OCI-LY3 (cell line): ENCODE measurements around the gene NPPC.
A peak's percentile ranks its signal among the peaks of the same experiment; 100 is the strongest.

Source experiments
- H2AFZ ChIP-seq: fragments of 200-600, 300-600 bp; shearing (Covaris generic); 2 replicates; pipeline ENCODE4 v1.6.0; 2014; ENCODE audit warnings: antibody characterized with exemption, low read depth, low read length
- H3K27ac ChIP-seq: fragments of 200-600, 300-600 bp; sonication (generic); 2 replicates; pipeline ENCODE4 v1.5.1; 2014; ENCODE audit warnings: mild to moderate bottlenecking, low read length, moderate library complexity, mixed read lengths
- H3K27me3 ChIP-seq: fragments of 200-600, 300-600 bp; sonication (generic); 2 replicates; pipeline ENCODE4 v1.6.1; 2014; ENCODE audit warnings: low read depth, low read length, mixed read lengths
- H3K36me3 ChIP-seq: fragments of 200-600, 300-600 bp; sonication (generic); replicated peaks from 2 replicates; pipeline ENCODE3; 2014; ENCODE audit warnings: low read depth, low read length, mixed read lengths
- H3K4me1 ChIP-seq: fragments of 300-600, 200-600 bp; sonication (generic); 2 replicates; pipeline ENCODE4 v1.6.1; 2014; ENCODE audit warnings: low read length, mixed read lengths
- H3K4me2 ChIP-seq: fragments of 200-600, 300-600 bp; sonication (generic); 2 replicates; pipeline ENCODE4 v1.6.1; 2014; ENCODE audit warnings: low read length, mixed read lengths
- H3K4me3 ChIP-seq: fragments of 300-600, 200-600 bp; sonication (generic); 2 replicates; pipeline ENCODE4 v1.5.1; 2014; ENCODE audit warnings: antibody characterized with exemption, mild to moderate bottlenecking, low read length, moderate library complexity
- H3K79me2 ChIP-seq: fragments of 300-600, 200-600 bp; shearing (Covaris generic); 2 replicates; pipeline ENCODE4 v1.6.1; 2014; ENCODE audit warnings: mild to moderate bottlenecking, low read length, mixed read lengths
- H3K9ac ChIP-seq: fragments of 300-600, 200-600 bp; shearing (Covaris generic); 2 replicates; pipeline ENCODE4 v1.6.0; 2014; ENCODE audit warnings: mild to moderate bottlenecking, low read length, moderate library complexity
- H3K9me3 ChIP-seq: fragments of 200-600, 300-600 bp; shearing (Covaris generic); 2 replicates; pipeline ENCODE4 v1.6.1; 2014; ENCODE audit warnings: low read length, mixed read lengths; ENCODE audit not compliant: insufficient read depth
- H4K20me1 ChIP-seq: fragments of 200-600, 300-600 bp; sonication (generic); 2 replicates; pipeline ENCODE4 v1.6.1; 2016; ENCODE audit warnings: low read length, mixed read lengths; ENCODE audit not compliant: insufficient read depth
- EZH2phosphoT487 ChIP-seq: fragments of 200-600 bp; shearing (Covaris generic); IDR thresholded peaks from 2 replicates; pipeline ENCODE4 v1.6.1; 2018; ENCODE audit warnings: antibody characterized with exemption, mixed run types, low read depth
- TF ChIP-seq, protein P1 (sequence below): fragments of 200-600, 300-600 bp; sonication (generic); IDR thresholded peaks from 2 replicates; pipeline ENCODE4 v1.5.1; 2014; ENCODE audit warnings: antibody characterized with exemption, low read length, low read depth

The NPPC gene

DNA sequence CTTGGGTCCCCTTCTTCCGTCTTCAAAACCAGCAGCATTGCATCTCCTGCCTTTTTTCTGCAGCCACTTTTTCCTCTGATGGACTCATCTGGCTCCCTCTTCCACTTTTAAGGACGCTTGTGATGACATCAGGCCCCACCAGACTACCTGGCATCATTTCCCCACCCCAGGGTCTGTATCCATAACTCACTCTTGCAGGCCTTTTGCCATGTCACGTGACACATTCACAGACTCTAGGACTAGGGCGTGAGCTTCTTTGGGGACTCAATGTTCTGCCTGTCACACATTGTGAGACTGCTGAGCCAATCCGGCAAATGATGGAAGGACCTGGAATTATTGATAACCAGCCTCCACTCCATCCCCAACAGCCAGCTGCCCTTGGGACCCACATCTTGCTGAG, 23.6 kb downstream of the NPPC start:
- Histone ChIP-seq H3K79me2 (no peaks in the 10 kb centered on the region), H3K27me3 (no peaks in the 10 kb centered on the region), H3K36me3 (no peaks in the 10 kb centered on the region), H3K4me3 (no peak overlapping the region), H3K9me3 (no peaks in the 10 kb centered on the region), H3K4me1 (no peaks in the 10 kb centered on the region), H3K4me2 (no peak overlapping the region), H3K9ac (no peak overlapping the region), H4K20me1 (no peaks in the 10 kb centered on the region), H3K27ac (no peak overlapping the region), H2AFZ (no peak overlapping the region)
- TF ChIP-seq, protein P1, sequence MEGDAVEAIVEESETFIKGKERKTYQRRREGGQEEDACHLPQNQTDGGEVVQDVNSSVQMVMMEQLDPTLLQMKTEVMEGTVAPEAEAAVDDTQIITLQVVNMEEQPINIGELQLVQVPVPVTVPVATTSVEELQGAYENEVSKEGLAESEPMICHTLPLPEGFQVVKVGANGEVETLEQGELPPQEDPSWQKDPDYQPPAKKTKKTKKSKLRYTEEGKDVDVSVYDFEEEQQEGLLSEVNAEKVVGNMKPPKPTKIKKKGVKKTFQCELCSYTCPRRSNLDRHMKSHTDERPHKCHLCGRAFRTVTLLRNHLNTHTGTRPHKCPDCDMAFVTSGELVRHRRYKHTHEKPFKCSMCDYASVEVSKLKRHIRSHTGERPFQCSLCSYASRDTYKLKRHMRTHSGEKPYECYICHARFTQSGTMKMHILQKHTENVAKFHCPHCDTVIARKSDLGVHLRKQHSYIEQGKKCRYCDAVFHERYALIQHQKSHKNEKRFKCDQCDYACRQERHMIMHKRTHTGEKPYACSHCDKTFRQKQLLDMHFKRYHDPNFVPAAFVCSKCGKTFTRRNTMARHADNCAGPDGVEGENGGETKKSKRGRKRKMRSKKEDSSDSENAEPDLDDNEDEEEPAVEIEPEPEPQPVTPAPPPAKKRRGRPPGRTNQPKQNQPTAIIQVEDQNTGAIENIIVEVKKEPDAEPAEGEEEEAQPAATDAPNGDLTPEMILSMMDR = no peak
- no peak for TF ChIP-seq EZH2phosphoT487

DNA sequence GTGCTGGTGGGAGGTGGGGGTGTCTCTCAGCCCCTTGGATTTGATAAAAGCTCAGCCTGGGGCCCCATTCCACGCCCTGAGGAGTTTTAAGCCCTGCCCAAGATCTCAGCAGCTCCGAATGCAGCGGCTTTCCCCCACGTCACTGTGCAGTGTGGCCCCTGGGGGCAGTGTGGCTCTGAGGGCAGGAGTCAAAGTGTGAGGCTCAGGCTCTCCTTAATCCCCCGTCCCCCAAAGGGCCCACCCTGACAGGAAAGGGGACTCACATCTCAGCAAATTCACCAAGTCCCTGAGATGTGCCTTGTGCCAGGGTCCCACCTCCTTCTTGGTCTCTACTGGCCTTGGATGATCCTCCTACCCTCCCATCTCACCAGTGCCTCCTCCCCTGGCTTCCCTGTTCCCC, 25.2 kb downstream of the NPPC start:
- H3K4me3 ChIP-seq = no peak overlapping the region
- no peaks in the 10 kb centered on the region for H3K4me1 ChIP-seq
- no peaks in the 10 kb centered on the region for H3K9me3 ChIP-seq
- no peak overlapping the region for H2AFZ ChIP-seq
- no peak overlapping the region for H3K27ac ChIP-seq
- peak overlapping the region; percentile 49; the same call in 1 of the 2 replicates for H3K4me2 ChIP-seq
- H3K27me3 ChIP-seq = no peaks in the 10 kb centered on the region
- H3K9ac ChIP-seq = no peak overlapping the region
- TF ChIP-seq EZH2phosphoT487 = no peak
- TF ChIP-seq, protein P1 = no peak
- no peaks in the 10 kb centered on the region for H3K36me3 ChIP-seq
- no peaks in the 10 kb centered on the region for H4K20me1 ChIP-seq
- H3K79me2 ChIP-seq = no peaks in the 10 kb centered on the region

DNA sequence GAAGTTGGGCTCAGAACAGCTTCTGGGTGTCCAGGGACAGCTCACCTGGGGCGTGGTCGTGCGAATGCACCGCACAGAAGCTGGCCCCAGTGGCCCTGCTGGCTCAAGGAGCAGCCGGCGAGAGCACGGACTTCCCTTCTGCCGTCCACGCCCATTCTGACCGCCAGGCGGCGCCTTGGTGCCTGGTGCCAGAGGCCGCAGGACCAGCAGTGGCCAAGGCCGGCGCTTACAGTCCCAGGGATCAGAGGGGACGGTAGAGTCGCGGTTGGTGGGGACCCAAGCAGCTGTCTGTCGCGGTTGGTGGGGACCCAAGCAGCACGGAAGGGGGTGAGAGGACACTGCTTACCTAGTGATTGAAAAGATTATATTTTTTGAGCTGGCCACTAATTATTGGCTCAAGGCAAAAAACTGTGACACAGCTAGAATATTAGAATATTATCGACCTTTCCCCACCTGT, 25.7 kb downstream of the NPPC start:
- H2AFZ ChIP-seq = no peak overlapping the region
- peak overlapping the region; percentile 49 for H3K4me2 ChIP-seq
- H4K20me1 ChIP-seq = no peaks in the 10 kb centered on the region
- TF ChIP-seq, protein P1 = peak; percentile 65
- no peak for TF ChIP-seq EZH2phosphoT487
- no peaks in the 10 kb centered on the region for H3K9me3 ChIP-seq
- H3K4me3 ChIP-seq = no peak overlapping the region
- no peaks in the 10 kb centered on the region for H3K36me3 ChIP-seq
- H3K27ac ChIP-seq = no peak overlapping the region
- H3K79me2 ChIP-seq = no peaks in the 10 kb centered on the region
- no peak overlapping the region for H3K9ac ChIP-seq
- H3K27me3 ChIP-seq = no peaks in the 10 kb centered on the region
- no peaks in the 10 kb centered on the region for H3K4me1 ChIP-seq

DNA sequence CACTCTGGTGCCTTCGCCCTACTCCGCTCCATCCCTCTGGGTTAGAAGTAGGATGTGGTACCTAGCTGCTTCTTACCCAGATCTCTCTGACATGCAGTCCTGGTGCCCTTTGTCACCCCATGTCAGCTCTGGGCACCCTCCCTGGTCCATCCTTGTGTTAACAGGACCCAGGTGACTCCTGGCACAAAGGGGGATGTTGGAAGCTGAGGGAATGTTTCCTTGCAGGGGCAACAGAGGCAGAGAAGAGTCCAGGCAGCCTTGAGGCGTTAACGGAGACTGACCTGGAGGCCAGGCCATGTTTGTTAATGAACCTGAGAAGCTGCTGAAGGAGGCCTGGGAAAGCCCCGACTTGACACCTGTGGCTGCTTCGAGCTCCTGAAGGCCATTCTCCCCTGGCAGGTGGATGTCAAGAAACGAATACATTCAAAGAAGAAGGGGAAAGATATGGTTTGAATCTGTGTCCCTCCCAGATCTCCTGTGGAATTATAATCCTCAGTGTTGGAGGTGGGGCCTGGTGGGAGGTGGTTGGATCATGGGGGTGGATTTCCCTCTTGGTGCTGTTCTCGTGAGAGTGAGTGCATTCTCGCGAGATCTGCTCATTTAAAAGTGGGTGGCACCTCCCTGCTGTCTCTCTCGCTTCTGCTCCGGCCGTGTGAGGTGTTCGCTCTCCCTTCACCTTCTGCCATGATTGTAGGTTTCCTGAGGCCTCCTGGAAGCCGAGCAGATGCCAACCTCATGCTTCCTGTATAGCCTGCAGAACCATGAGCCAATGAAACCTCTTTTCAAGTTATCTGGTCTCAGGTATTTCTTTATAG, 31.4 kb downstream of the NPPC start:
- Histone ChIP-seq H3K27me3 (no peaks in the 10 kb centered on the region), H4K20me1 (no peaks in the 10 kb centered on the region), H3K4me2 (no peak overlapping the region), H2AFZ (no peak overlapping the region), H3K9me3 (no peaks in the 10 kb centered on the region), H3K36me3 (no peaks in the 10 kb centered on the region), H3K9ac (no peak overlapping the region), H3K4me3 (no peak overlapping the region), H3K4me1 (no peaks in the 10 kb centered on the region), H3K79me2 (no peaks in the 10 kb centered on the region), H3K27ac (no peak overlapping the region)
- TF ChIP-seq, protein P1 = no peak
- no peak for TF ChIP-seq EZH2phosphoT487
